A204.1 (cell line): ENCODE data around the gene CPNE5.
"Not testable (repeated sequence)": the region's sequence is repeated elsewhere in the genome, so short reads cannot be mapped to it uniquely, and the experiment has no call there.

Experiments used
- FAIRE-seq: peaks from 2 replicates; lab custom pipeline; 2012; peaks lifted over from hg19 to GRCh38; lab: Jason Lieb, UNC

CPNE5 gene

DNA sequence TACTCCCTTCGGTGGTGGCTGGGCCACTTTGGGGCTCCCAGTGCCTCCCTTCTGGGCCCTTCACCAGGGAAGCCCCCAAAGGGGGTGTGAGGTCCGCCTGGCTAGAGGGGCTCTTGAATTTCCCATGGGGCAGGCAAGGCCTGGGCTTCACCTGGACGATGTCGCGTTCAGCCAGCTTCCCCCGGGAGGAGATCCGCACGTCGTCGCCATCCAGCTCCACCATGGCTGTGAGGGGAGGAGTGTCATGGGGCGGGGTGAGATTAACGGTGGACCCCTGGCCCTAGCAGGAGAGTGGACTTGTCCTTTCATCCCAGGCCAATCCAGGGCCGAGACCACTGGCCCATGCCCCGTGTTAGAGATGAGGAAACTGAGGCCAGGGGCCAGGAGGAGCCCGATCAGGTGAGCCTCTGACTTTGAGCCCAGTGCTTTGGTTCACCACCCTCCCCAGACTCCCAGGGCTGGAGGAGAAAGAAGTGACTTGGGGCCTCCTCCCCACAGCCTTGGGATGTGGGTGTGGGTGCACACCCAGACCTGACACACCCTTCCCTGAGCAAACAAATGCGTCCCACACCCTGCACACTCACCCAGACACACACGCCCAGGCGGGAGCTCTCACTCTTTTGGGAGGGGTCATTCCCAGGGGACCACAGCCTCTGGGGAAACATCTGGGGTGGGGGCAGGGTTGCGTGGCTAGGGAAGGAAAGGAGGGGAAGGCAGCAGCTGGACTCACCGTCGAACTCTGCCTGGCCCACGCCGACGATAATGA is 95.5 kb downstream of the CPNE5 start:
- FAIRE-seq, result no peak

DNA sequence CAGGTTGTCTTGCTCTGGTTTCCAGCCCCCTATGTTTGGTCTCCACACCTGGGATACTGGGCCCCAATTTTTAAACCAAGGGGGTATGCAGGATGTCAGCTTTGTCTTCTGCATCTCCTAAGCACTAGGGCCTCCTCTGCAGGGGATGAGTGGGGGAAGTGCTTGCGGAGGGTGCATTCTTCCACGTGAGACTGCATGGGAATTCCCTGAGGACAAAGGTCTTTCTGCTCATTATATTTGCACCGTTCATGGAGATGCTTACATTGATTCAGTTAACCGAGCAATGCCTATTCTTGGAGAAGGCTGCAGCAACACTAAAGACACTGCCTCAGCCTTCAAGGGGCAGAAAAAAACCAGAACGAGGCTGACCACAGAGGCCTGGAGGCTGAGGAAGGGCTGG is 96.2 kb downstream of the CPNE5 start:
- FAIRE-seq, result no peak

DNA sequence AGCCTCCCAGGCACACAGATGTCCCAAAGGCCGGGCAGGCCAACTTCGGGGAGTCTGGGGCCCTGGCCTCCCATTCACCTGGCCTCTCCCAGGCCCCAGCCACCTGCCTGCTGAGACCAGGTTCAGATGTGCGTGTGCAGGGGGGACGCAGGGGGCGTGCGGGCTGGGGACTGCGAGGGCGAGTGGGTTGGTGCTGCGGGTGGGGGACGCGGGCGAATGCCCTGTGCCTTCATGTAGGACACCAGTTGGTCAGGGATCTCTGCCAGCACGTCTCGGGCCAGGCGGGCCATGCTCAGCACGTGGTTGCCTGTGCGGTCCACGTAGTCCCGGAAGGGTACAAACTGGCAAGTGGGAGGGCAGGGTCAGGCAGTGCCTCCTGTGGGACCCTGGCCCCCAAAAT is 97.1 kb downstream of the CPNE5 start:
- no peak for FAIRE-seq

DNA sequence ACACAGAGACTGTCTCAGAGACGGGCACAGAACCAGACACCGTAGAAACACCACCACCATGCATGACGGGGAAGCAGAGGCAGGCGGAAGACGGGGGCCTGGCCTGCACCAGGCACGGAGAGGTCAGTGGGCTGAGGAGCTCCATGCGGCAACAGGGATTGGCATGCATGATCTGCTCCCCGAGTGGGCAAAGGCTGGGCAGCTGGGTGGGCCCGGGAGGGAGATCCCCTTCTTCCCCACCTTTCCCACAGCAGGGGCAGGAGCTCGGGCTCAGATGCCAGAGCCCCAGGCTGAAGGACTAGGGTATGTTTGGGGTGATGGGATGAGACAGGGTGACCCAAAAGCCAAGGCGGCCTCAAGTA is 98.4 kb downstream of the CPNE5 start:
- FAIRE-seq, result no peak

DNA sequence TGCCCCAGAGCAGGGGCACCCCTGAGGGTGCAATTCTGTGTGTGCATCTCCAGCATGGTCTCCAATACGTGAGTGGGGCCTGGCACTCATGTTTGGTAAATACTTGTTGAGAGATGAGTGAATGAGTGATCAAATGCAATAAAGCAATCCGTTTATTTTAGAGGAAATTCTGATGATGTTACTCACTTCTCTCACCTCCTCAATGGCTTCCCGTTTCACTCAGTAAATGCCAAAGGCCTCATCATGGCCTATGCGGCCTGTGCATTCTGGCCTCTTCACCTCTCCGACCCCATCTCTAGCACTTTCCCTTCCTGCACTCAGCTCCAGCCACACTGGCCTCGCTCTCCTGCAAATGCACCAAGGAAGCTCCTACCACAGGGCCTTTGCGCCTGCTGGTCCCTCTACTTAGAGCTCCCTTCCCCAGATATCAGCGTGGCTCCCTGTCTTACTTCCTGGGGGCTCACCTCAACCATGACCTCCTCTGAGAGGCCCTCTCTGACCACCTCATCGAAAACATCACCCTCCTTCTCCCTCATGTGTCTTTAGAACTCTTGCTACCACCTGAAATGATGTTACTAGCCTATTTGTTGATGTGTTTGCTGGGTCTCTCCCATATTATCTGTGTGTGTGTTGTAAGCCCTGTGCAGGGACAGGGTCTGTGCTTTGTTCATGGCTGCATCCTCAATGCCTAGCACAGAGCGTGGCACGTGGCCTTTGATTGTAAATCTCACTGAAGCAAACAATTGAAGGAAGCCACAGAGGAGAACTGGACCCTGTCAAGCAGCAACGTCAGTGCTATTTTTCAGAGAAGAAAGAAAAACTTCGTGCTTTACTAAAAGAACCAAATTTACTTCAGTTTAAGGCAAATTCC is 99.1 kb downstream of the CPNE5 start:
- no peak for FAIRE-seq

DNA sequence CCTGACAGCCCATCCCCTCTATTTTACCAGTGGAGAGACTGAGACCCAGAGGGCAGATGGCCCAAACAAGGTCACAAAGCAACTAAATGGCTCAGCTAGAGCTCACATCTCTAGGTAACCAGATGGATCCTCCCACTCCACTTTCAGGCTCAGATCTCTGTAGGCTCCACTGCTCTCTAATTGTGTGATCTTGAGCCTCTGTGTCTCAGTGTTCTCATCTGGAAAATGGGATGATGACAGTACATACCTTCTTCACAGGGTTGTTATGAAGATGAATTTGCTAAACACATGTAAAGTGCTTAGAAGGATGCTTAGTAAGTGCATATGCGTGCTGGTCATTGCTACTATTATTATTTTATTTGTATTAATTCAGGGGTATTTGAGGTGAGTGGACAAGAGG is 101.1 kb downstream of the CPNE5 start:
- no peak for FAIRE-seq

DNA sequence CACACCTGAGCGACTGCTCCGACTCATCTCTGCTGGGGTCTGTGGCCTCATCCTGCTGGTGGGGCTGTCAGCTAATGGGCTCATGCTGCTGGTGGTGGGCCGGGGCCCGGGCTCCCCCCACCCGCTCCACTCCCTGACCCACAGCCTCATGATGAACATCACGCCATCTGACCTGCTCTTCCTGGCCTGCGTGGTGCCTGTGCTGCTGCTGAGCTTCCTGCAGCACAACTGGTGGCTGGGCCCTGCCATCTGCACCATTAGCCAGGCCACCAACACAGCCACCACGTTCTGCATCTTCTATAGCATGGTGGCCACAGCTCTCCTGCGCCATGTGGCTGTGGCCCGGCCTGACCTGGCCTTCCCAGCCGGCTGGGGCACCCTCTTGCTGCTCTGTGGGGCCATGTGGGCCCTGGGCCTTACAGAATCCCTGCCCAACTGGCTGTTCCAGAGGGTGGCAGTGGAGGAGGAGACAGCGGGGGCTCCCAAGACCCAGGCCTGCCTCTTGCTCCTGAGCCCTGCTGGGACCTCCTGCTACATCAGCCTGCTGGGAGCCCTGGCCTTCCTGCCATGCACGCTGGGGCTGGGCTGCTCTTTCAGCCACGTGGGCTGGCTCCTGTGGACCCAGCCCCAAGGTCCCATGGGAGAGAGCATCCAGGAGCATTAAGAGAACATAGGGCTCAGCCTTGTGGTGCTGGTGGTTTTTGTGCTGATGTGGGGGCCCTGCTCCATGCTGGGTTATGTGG is 102.0 kb downstream of the CPNE5 start:
- no peak for FAIRE-seq

DNA sequence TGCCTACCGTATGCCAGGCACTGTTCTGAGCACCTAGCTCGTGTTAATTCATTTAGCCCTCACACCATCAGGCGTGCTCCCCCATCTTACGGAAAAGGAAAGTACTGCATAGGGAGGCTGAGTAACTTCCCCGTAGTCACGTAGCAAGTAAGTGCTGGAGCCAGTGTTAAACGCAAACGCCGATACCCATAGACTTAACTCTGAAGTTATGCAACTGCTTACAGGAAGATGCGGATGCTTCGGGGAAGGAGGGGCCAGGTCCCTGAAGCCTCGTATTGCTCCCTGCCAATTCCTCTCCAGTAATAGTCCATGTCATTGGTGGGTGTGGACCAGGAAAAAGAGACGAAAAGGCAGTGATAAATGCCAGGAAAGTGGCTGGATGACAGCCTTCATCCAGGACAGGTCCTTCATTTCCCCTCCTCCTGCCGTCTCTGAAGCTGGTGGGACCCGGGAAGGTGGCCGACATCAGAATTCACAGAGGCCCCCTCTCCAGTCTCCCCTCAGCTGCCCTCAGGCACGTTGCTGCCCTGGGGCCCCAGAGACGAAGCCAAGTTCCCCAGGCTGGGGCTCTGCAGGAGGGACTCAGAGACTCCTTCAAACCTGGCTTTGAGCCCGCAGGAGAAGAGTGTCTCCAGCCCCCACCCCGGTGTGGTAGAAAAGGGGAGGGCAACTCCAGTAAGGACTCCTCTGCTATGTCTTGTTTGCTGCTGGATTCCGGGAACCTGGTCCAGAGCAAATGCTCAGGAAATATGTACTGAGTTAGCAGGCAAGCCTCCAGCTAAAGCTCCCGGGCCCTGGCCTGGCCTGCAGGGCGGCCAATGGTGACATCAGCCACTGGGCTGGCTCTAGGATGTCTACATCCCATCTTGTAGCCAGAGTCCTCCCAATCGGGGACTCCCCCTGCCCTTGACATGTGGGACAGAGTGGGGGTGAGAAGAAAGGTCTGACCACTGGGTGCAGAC is 103.9 kb downstream of the CPNE5 start:
- FAIRE-seq, result no peak

DNA sequence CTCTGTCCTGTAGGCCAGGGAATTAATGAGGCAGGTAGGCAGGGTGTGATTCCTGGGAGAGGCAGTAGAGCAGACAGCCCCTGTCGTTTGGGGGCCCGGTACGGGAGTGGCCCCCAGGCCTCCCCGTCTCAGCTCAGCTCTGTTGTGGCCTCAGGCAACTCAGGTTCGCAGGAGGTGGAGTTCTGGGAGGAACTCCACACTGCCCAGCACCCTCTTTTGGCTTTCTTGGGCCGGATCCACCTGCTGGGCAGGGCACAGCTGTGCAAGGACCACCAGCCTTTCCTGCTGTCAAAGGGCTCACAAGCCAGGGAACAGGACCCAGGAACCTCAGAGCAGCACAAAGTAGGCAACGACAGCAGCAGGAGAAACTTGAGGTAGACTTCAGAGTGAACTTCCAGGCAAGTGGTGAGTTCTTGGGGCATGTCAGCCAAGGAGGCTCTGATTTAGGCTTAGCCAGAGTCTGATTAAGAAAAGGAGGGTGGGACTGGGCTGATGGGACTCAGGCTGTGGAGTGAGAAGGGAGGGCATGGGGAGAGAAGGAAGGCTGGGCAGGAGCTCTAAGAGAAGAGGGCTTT is 104.7 kb downstream of the CPNE5 start:
- FAIRE-seq, result no peak

DNA sequence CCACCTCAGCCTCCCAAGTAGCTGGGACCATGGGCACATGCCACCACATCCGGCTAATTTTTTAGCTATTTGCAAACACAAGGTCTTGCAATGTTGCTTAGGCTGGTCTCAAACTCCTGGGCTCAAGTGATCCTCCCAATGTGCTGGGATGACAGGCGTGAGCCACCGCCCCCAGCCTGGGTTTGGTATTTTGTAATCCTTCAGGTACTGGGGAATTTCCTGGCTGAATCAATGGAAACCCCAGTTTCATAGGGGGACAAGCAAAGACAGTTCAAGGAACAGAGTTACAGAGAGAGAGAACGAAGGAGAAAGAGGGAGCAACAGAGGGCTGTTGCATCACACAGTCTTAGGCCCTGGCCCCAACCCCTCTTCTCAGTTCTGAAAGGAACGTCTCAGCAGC is 105.9 kb downstream of the CPNE5 start:
- FAIRE-seq, result no peak

DNA sequence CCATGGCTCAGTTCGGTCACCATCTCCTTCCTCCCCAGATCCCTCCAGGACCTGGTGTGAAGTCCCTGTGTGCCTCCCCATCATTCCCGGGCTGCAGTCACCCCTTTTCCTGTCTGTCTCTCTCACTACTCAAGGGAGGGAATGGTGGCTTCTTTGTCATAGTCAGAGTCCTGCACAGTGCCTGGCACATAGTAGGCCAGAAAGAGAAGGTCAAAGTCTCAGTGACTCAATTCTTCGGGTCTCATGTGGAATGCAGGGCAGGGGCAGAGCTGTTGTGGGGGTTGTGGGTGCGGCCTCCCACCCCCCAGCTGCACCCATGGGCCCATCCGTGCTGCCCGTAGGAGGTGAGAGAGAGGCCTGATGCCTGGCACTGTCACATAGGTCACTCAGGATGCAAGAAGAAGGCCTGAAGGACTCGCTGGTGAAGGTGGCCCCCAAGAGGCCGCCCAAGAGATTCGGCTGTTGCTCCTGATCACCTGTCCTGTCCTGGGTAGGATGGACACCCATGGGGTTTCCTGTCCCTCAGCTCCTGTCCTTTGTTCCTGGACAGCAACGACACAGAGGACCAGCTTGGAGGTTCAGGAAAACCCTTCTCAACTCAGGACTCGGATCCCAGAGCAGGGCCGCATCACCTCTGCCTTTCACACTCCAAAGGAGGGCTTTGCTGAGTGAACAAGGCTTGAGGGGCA is 107.5 kb downstream of the CPNE5 start:
- no peak for FAIRE-seq

DNA sequence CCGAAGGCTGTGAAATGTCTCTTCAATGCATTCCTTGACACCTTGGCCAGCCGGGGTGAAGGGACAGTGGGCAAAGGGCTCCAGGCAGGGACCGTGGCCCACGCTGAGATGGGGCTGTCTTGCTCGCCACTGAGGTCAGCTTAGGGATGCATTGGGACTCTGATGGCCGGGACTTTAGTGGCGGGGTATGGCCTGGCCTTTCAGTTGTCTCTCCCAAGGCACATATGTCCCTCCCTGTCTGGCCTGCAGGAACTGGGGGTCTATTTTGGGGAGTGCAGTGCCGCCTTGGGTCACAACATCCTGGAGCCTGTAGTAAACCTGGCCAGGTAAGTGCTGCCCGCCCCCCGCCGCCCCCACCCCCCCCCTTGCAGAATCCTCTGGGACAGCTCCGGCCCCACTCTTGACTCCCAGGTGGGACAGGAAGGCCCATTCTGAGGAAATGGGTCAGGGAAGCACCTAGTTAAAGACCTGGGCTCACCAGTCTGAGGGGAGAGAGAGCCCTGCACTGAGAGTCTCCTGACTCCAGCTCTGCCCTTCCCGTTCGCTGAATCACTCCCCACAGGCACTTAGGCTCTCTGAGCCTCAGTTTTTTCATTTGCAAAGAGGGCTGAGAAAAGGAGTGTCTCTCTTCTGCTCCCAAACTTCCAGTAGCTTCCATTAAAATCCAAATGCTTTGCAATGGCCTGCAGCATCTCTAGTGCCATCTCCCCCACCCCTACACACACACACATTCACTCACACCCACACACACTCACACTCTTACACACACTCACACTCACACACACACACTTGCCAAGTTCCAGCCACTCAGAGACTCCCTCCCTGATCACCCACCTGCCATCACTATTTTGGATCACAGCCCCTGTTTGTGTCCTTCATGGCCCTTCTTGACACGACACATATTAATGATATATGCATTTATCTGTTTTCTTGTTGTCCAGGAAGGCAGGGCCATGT is 108.5 kb downstream of the CPNE5 start:
- no peak for FAIRE-seq

DNA sequence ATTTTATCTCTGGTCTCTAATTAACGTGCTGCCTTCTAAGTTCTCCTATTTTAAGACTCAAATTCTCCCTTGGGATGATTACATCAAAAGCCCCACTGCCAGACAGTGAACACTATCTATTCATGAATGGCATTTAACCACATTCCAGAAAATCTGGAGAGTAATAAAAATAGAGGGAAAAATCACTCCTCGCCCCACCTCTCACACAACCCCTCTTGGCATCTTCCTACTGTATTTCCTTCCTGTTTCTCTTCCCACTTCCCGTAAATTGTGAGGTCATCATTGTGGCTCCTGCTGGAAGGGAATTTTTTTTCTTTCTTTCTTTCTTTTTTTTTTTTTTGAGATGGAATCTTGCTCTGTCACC is 110.1 kb downstream of the CPNE5 start:
- FAIRE-seq, result no peak

DNA sequence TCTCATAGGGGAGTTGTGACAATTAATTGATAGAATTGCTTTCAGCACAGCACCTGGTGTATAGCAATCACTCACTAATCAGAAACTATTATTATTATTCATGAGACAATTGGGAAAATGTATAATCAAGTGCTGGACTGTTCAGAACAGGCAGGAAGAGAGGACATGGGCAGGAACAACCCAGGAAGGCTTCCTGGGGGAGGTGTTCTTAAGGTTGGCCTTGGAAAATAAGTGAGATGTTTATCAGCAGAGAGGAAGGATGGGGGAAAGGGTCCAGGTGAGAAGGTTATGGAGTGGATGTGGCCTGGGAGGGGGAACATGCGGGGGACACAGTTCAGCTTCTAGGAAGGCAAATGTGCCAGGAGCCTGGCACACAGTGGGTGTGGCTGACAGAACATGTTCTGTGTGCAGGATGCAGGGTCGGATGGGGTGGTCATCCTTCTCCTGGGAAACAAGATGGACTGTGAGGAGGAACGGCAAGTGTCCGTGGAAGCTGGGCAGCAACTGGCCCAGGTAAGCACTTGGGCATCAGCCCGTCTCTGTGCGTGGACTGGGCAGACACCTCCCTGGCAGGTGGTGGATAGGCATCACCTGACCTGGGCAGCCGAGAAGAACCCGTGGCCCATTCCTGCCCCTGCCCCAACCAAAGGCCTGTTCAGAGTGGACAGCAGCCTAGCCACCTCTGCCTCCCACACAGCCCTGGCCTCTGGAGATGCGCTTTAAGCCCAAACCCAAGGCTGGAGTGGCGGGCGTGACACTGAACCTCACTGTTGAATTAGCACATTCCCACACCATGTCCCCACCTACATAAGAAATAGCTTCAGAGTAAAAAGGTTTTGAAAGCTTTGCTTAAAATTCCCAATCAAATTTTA is 110.7 kb downstream of the CPNE5 start:
- FAIRE-seq, result no peak

DNA sequence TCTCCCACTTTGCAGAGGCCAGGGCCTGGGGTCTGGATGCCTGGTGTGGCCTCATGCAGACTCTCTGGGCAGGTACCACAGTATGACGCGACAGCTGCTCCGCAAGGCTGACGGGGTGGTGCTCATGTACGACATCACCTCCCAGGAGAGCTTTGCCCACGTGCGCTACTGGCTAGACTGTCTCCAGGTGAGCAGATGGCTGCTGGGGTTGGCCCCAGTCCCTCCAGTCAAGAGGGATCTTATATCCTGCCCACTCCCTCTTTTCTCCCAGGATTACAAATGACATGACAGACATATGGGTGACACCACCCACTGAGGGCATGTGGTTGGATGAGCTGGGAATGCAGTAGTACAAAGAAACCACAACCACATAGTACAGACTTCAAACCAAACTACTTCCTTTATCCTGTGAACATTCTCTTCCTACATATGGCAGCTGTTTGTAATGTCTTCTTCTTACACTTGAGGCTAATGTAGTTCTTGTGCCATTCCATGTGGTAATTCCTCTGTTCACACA is 111.7 kb downstream of the CPNE5 start:
- FAIRE-seq, result no peak

DNA sequence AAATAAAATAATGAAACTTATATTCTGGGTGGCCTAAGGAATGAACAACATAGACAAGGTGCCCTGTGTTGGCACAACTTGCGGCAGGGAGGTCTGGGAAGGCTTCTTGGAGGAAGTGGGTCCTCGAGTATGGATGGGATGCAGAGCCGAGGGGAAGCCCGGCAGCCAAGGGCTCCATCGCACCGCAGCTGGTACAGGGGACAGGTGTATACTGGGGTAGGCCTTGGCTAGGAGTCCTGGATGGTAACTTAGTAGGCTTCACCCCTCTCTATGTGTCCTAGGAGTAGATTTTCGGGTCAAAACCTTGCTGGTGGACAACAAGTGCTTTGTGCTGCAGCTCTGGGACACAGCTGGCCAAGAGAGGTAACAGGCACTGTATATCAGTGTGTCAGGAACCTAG is 113.7 kb downstream of the CPNE5 start:
- FAIRE-seq, result no peak

DNA sequence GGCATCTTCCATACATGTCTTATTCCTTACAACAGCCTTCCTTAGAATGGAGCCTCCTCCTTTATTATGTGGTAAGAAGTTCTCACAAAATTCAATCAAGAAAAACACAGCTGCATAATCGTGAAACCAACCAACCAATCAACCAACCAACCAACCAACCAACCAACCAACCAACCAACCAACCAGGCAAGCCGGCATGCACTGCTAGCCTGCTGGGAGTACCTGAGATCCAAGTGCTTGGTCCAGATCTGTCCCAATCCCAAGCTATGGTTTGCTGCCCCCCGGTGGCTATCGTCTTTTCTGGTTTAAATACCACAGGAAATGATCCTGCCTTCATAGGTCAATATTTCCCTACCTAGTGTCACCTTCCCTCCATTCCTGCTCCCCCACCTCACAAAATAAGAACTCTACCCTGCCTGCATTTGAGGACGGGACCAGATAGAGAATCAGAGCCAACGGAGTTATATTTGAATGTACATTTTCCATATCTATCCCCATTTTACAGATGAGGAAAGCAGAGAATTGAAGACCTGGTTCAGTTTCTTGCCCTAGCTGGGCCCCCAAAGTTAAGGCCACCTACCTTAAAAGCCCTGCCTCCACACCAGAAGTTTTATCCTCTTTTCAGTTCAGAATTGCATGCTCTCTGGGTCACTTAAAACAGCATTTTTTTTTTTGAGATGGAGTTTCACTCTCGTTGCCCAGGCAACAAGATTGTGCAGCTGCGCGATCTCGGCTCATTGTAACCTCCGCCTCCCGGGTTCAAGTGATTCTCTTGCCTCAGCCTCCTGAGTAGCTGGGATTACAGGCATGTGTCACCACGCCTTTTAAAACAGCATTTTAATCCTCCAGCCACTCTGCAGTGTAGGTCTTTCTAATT is 114.5 kb downstream of the CPNE5 start:
- no peak for FAIRE-seq

DNA sequence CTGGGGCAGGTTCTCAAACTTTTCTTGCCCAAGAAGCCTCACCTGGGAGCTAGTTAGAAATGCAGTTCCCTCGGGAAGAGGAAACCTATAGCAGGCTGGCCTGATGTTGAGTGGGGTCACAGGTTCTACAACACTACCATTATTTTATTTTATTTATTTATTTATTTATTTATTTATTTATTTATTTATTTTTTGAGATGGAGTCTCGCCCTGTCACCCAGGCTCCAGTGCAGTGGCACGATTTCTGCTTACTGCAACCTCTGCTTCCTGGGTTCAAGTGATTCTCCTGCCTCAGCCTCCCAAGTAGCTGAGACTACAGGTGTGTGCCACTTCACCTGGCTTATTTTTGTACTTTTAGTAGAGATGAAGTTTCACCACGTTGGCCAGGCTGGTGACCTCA is 115.3 kb downstream of the CPNE5 start:
- not testable (repeated sequence) for FAIRE-seq
